GM12891 (cell line): Measurements from ENCODE around the gene CD226. TPM values are rescaled to one million over a fixed set of nuclear protein-coding genes. Genes with fewer than 3 reads are reported as not detected.
A peak's percentile ranks its signal among the peaks of the same experiment; 100 is the strongest.

ENCODE experiments used
- DNase-seq: peaks from one replicate; pipeline ENCODE4 v3.0.0; 2011; ENCODE audit warnings: low spot score; ENCODE audit not compliant: insufficient read length
- FAIRE-seq: peaks from 2 replicates; lab custom pipeline; 2011; peaks lifted over from hg19 to GRCh38; lab: Jason Lieb, UNC
- PAX5 ChIP-seq: IDR thresholded peaks from 2 replicates; pipeline ENCODE4 v1.6.1; 2011; ENCODE audit warnings: low read length, moderate library complexity, mild to moderate bottlenecking; ENCODE audit not compliant: insufficient read depth, severe bottlenecking
- POLR2A ChIP-seq: IDR thresholded peaks from 2 replicates; pipeline ENCODE4 v1.6.1; 2011; ENCODE audit warnings: low read depth, low read length, control low read depth
- POLR2AphosphoS5 ChIP-seq: IDR thresholded peaks from 2 replicates; pipeline ENCODE4 v1.6.1; 2011; ENCODE audit warnings: low read depth, low read length, control low read depth
- POU2F2 ChIP-seq: IDR thresholded peaks from 2 replicates; pipeline ENCODE4 v1.6.1; 2011; ENCODE audit warnings: low read depth, mild to moderate bottlenecking, control low read depth, low read length, moderate library complexity
- SPI1 ChIP-seq: IDR thresholded peaks from 2 replicates; pipeline ENCODE4 v1.6.1; 2011; ENCODE audit warnings: low read depth, low read length, control low read depth
- TAF1 ChIP-seq: IDR thresholded peaks from 2 replicates; pipeline ENCODE4 v1.6.1; 2011; ENCODE audit warnings: low read depth, low read length, control low read depth
- polyA plus RNA-seq: library from polyadenylated mRNA; unstranded; fragments of >200 nt; gene quantifications from one replicate; pipeline ENCODE4 v1.2.1, GENCODE V29; 2012; ENCODE audit warnings: low read depth, missing spikeins, inconsistent platforms; ENCODE audit not compliant: missing spikeins

Gene CD226
- 65.3 TPM for polyA plus RNA-seq

DNA sequence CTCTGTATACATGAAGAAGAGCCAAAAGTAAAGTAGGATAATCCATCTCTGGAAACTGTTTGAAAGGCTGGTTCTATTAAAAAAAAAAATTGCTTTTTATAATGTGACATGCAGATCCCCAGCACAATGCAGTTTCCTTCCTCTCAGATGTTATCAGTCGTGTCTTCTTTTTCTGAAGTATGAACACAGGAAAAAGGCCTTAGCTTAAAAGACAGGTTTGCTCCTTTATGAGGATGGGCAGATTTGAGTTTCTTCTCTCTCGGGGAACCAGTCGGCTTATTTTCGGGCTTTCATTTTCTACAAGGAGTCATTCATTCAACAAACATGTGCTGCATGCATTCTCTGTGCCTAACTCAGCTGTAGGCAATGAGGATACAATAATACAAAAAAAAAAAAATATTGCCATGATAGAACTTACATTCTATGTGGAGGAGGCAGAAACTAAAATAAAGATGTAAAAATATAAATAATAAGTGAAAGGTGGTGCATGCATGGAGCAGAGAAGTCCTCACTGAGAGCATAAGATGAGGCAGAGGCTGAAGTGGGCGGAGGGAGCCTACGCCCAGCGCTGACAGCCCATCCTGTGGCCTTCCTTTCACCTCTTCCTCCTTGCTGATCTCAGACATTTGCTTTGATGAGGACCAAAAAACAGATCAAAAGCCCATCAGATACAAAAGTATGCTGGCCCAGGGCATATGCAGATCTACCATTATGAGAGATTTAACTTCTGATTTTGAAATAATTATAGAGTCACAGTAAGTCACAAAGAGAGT, at the start of gene CD226:
CD226 (minus strand) TSS at position 513 of the 773 bp plus-strand sequence; CDS start at position 46, 467 bp downstream.
- TF ChIP-seq POLR2A (0 out of 2 replicates have a peak, but pooled peaks have one; percentile 56), TAF1 (no peak), POU2F2 (no peak), PAX5 (no peak), SPI1 (peak; percentile 40), POLR2AphosphoS5 (no peak)
- FAIRE-seq, result peak; percentile 48
- DNase-seq, result no peak

DNA sequence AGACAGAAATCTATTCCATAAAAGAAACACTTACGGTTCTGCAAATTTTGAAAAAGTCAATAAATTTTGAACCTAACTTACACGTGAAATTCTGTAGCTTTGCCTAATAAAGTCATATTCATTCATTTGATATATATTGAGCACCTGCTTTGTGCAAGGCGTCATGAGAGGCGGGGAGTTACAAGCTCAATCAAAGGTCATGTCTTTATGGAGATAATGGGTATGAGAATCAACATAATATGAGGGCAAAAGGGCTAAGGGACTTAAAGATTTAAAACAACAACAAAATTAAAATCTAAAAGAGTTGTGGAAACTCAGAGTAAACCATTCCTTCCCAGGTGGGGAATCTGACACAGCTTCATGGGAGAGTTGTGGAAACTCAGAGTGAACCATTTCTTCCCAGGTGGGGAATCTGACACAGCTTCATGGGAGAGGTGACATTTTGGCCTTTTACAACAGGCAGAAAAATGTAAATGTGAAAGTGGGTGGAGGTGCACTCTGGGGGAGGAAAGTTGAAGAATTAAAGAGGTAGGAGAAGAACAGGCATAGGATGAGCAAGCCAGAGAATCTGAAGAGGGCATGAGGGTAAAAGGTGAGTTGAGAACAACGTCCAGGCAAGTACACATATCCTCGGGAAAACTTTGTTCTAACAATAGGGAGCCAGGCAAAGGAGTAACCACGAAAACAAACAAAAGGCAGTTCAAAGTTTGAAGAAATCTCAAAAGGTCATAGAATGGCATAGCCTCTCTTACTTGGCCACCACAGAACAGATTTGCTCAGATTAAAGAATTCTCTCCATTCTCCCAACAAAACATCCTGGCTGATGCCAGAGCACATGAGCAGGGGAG, 49.5 kb upstream of the CD226 start:
- FAIRE-seq, result no peak
- TF ChIP-seq SPI1 (no peak), POLR2AphosphoS5 (no peak), POU2F2 (no peak), TAF1 (no peak), POLR2A (no peak), PAX5 (no peak)
- no peak for DNase-seq

DNA sequence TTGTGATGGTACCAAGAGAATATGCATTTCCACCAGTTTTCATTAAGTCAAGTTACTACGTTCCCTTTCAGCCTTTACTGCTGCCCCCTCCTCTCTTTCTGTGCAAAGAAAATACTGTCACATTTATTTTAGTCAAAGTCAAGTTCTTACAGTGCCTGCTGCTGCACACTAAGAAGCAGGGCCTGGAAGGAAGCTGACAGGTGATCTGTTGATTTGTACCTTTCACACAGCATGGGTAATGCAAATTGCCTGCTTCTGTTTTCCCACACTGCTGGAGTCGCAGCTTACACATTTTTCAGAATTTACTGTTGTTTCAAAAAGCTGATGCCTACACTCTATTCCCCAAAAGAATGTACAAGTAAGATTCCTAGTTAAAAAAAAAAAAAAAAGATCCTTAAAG, 48.7 kb upstream of the CD226 start:
- peak; percentile 16 for FAIRE-seq
- no peak for DNase-seq
- no peak for TF ChIP-seq TAF1
- TF ChIP-seq POLR2A, result no peak
- TF ChIP-seq POU2F2, result no peak
- TF ChIP-seq POLR2AphosphoS5, result no peak
- no peak for TF ChIP-seq PAX5
- TF ChIP-seq SPI1, result no peak

- TF ChIP-seq TAF1 (no peak), POLR2AphosphoS5 (no peak), SPI1 (no peak), POU2F2 (no peak), PAX5 (no peak)
- DNase-seq, result no peak
- FAIRE-seq, result no peak
These were observed 48.1 kb upstream of the CD226 start for GRCh38 chr18:69995774-69996173.

DNA sequence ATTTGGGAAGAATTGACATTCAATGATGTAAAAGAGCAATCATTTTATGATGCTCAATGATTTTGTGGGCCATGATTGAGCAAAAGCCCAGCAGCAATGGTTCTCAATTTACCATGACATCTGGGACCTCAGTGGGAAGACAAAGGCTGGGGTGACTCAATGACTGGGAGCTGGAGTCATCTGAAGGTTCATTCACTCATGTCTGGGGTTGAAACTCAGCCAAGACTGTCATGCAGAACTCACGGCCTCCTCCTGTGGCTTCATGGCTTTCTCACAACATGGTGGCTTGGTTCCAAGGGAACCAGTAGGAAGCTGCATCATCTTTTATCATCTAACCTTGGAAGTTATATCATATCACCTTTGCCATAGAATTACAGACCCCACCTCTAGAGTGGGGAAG, 45.1 kb upstream of the CD226 start:
- DNase-seq, result no peak
- FAIRE-seq, result peak; percentile 5
- no peak for TF ChIP-seq POU2F2
- 0 out of 2 replicates have a peak, but pooled peaks have one; percentile 9 for TF ChIP-seq TAF1

DNA sequence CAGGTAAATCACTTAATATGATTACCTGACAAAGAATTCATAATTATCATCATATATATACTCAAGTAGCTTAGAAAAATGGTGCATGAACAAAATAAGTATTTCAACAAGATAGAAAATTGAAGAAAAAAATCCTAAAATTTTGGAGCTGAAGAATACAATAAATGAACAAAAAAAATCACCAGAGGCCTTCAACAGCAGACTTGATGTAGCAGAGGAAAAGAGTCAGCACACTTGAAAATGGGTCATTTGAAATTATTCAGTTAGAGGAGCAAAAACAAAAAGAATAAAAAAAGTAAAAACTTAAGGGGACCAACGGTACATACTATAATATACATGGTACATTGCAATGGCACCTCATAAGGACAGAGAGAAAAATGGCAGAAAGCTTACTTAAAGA, 40.2 kb upstream of the CD226 start:
- TF ChIP-seq POLR2AphosphoS5 (no peak), TAF1 (no peak), SPI1 (no peak), PAX5 (no peak), POLR2A (no peak), POU2F2 (no peak)
- no peak for FAIRE-seq
- DNase-seq, result no peak

- DNase-seq (no peak), FAIRE-seq (no peak)
- no peak for TF ChIP-seq TAF1
- TF ChIP-seq POLR2AphosphoS5, result no peak
- TF ChIP-seq PAX5, result no peak
- no peak for TF ChIP-seq POU2F2
- TF ChIP-seq SPI1, result no peak
- no peak for TF ChIP-seq POLR2A
These were observed 37.6 kb upstream of the CD226 start for GRCh38 chr18:69985239-69985638.

DNA sequence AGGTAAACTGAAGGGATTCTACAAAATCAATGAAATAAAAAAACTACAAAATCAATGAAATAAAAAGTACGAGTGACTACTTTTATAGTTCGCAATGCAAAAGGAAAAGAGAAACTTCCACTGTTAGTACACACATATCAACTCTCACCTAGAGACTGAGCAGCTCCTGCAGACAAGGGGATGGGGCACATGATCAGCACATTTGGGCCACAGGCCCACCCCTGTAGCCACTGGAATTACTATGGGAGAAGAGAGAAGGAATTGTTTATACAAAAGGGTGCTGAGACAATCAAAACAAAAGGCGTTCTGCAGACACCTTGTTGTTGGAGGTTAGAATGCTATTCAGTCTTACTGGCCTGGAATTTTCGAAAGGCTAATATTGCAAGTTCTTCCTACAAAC, 34.7 kb upstream of the CD226 start:
- TF ChIP-seq POU2F2 (no peak), PAX5 (no peak)
- no peak for DNase-seq
- no peak for FAIRE-seq

DNA sequence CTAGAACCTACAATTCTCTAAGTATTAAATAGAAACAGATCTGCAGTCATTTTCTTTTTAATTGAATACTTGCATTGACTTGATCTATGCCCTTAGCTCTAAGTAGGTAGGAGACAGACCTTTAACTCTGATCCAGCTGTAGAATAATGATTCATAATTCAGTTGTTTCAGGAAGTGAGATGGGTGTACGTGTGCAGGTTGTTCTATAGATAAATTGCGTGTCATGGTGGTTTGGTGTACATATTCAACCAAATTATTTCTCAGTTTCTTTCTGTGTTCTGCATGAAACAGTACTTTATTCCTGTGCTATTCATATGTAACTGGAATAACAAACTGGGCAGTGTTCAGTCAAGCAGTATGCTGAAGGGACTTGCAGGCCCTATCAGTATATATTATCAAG, 34.3 kb upstream of the CD226 start:
- peak; percentile 91 for FAIRE-seq
- DNase-seq, result no peak

More for the DNA sequence above, 34.3 kb upstream of the CD226 start:
- TF ChIP-seq POU2F2, result no peak
- peak; percentile 75 for TF ChIP-seq SPI1
